Measurements from ENCODE around the gene CYFIP1. TPM values are rescaled to one million over a fixed set of nuclear protein-coding genes. Genes with fewer than 3 reads are reported as not detected.

The CYFIP1 gene
- total RNA-seq, 1 donor from 2014 or later: 118 TPM

DNA sequence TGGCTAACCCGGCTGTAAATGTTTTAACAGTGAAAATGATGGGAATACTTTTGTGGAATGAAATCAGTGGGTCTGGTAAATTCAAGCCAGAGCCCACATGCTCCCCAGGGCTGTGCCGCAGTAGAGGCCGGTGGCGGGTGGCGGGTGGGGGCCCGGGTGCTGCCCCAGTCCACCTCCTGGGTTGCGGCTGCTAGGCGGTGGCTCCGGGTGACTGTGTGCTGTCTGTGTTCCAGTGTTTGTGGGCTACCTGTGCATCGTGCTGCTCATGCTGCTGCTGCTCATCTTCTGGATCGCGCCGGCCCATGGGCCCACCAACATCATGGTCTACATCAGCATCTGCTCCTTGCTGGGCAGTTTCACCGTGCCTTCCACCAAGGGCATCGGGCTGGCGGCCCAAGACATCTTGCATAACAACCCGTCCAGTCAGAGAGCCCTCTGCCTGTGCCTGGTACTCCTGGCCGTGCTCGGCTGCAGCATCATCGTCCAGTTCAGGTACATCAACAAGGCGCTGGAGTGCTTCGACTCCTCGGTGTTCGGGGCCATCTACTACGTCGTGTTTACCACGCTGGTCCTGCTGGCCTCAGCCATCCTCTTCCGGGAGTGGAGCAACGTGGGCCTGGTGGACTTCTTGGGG, 156.6 kb downstream of the CYFIP1 start:
- DNase-seq (ENCODE audit: low read depth): no peak

DNA sequence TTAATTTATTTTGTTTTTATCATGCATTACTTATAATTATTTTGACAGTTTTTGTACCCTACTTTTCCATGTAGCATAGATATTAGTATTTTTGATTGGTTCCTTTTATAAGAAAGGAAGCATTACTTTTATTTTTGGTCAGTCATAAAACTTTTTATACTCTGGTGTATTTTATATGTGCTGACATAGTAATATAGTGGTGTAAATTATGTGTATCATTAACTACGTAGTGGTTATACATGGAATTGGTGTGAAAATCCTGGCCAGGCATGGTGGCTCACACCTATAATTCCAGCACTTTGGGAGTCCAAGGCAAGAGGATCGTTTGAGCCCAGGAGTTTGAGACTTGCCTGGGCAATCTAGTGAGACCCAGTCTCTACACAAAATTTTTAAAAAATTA, 160.5 kb downstream of the CYFIP1 start:
- no peak for DNase-seq (ENCODE audit: low read depth)

Other genes with a start within 250 kb of the CYFIP1 start
- 5.3 and 5.8 TPM in 2 replicates for gene NIPA1, start 193.7 kb downstream of the CYFIP1 start, total RNA-seq
- gene NIPA2, start 141.7 kb downstream of the CYFIP1 start, total RNA-seq: 99.8 and 103 TPM in 2 replicates
- 18.5 and 20.0 TPM in 2 replicates for gene TUBGCP5, start 59.2 kb upstream of the CYFIP1 start, total RNA-seq
- not detected in 2 replicates for gene GOLGA6L1, start 156.5 kb upstream of the CYFIP1 start, total RNA-seq

Data from myocyte (in vitro differentiated cells).